NCI-H1436 treated with DMSO at 0.1 percent for 48 hours (cell line): Measurements from ENCODE around the gene TYW1.
A peak's percentile ranks its signal among the peaks of the same experiment; 100 is the strongest.
"Not testable (repeated sequence)": the region's sequence is repeated elsewhere in the genome, so short reads cannot be mapped to it uniquely, and the experiment has no call there.

Experiments
- DNase-seq: peaks from one replicate; lab custom pipeline; 2025; lab: John Stamatoyannopoulos, UW

Gene TYW1

GRCh38 chr7:66995050-66995776 lies 1.4 kb upstream of the TYW1 start, which contains the start of gene SBDS:
TSS of gene SBDS (minus strand) at chr7:66995586. CDS start at chr7:66995417, 169 bp downstream.
- peak; percentile 90 for DNase-seq

GRCh38 chr7:67000601-67001258 lies 4.1 kb downstream of the TYW1 start:
- not testable (repeated sequence) for DNase-seq

GRCh38 chr7:67004145-67004544 lies 7.5 kb downstream of the TYW1 start:
- not testable (repeated sequence) for DNase-seq

- DNase-seq: no peak
Observed at GRCh38 chr7:67006965-67007364, 10.3 kb downstream of the TYW1 start.

- DNase-seq: no peak
Observed at GRCh38 chr7:67008260-67008659, 11.6 kb downstream of the TYW1 start.

GRCh38 chr7:67009677-67010076 lies 13.0 kb downstream of the TYW1 start:
- DNase-seq: not testable (repeated sequence)

- not testable (repeated sequence) for DNase-seq
Observed at GRCh38 chr7:67014076-67014622, 17.5 kb downstream of the TYW1 start.

- not testable (repeated sequence) for DNase-seq
Observed at GRCh38 chr7:67017971-67018370, 21.3 kb downstream of the TYW1 start.

GRCh38 chr7:67018940-67019339 lies 22.3 kb downstream of the TYW1 start:
- no peak for DNase-seq

- no peak for DNase-seq
Observed at GRCh38 chr7:67019562-67020390, 23.1 kb downstream of the TYW1 start.

- DNase-seq: no peak
Observed at GRCh38 chr7:67021260-67021659, 24.6 kb downstream of the TYW1 start.

GRCh38 chr7:67022511-67022910 lies 25.9 kb downstream of the TYW1 start:
- no peak for DNase-seq

GRCh38 chr7:67025459-67025858 lies 28.8 kb downstream of the TYW1 start:
- DNase-seq: not testable (repeated sequence)

GRCh38 chr7:67031685-67032084 lies 35.1 kb downstream of the TYW1 start:
- DNase-seq: not testable (repeated sequence)

GRCh38 chr7:67033251-67033650 lies 36.6 kb downstream of the TYW1 start:
- no peak for DNase-seq

GRCh38 chr7:67036432-67037395 lies 40.1 kb downstream of the TYW1 start:
- not testable (repeated sequence) for DNase-seq

GRCh38 chr7:67040832-67041231 lies 44.2 kb downstream of the TYW1 start:
- not testable (repeated sequence) for DNase-seq

GRCh38 chr7:67042781-67043558 lies 46.3 kb downstream of the TYW1 start:
- not testable (repeated sequence) for DNase-seq

GRCh38 chr7:67043559-67043930 lies 46.9 kb downstream of the TYW1 start:
- DNase-seq: not testable (repeated sequence)

GRCh38 chr7:67045496-67045995 lies 48.9 kb downstream of the TYW1 start:
- DNase-seq: no peak
